ENCODE measurements around the gene ALKBH8. TPM values are rescaled to one million over a fixed set of nuclear protein-coding genes. Genes with fewer than 3 reads are reported as not detected.

Gene ALKBH8
- total RNA-seq, 2 experiments from 2014 or later, result 12.2 to 16.8 TPM

GRCh38 chr11:107526197-107526596 is 39.3 kb downstream of the ALKBH8 start:
- intact Hi-C loops (cut with micrococcal nuclease; ENCODE audit: unreplicated experiment), result no loop called here
- H2AFZ ChIP-seq (ENCODE audit: low read length), result no peak overlapping the region
- no peaks in the 10 kb centered on the region for H3K9me3 ChIP-seq (ENCODE audit: low read length)
- no peak overlapping the region for H3K27ac ChIP-seq (ENCODE audit: low read depth, low read length, poor library complexity, severe bottlenecking)
- no peak for DNase-seq (ENCODE audit: low spot score)
- no peaks in the 10 kb centered on the region for H3K4me1 ChIP-seq (ENCODE audit: insufficient read depth, low read length, poor library complexity, severe bottlenecking)
- BruUV-seq (replicated peaks), result no TSS peak
- no peak overlapping the region for H3K4me2 ChIP-seq (ENCODE audit: low read length)
- peaks cover 68% of the 10 kb centered on the region for H3K36me3 ChIP-seq (ENCODE audit: insufficient read depth, low read length)
- no peak for TF ChIP-seq EZH2phosphoT487 (IDR thresholded peaks at IDR 0.05; ENCODE audit: borderline replicate concordance, low read depth, low read length)
- no peak for TF ChIP-seq CTCF (conservative IDR thresholded peaks at IDR 0.05; ENCODE audit: low read length)
- POLR2A ChIA-PET, result no interaction called here
- CTCF ChIA-PET (ENCODE audit: unreplicated experiment), result no interaction called here
- no peaks in the 10 kb centered on the region for H3K9me2 ChIP-seq (ENCODE audit: insufficient read depth, low read length)
- H3K4me3 ChIP-seq (ENCODE audit: low read depth, low read length, poor library complexity, severe bottlenecking), result no peak overlapping the region
- no peaks in the 10 kb centered on the region for H4K20me1 ChIP-seq (ENCODE audit: insufficient read depth, low read length)
- H3K79me2 ChIP-seq (ENCODE audit: insufficient read depth, low read depth, low read length), result no peaks in the 10 kb centered on the region

- Histone ChIP-seq H3K4me2 (ENCODE audit: low read length) (no peak overlapping the region), H3K36me3 (ENCODE audit: insufficient read depth, low read length) (peaks cover 53% of the 10 kb centered on the region), H4K20me1 (ENCODE audit: insufficient read depth, low read length) (no peaks in the 10 kb centered on the region), H3K9me2 (ENCODE audit: insufficient read depth, low read length) (no peaks in the 10 kb centered on the region), H3K27ac (ENCODE audit: low read depth, low read length, poor library complexity, severe bottlenecking) (no peak overlapping the region), H3K4me3 (ENCODE audit: low read depth, low read length, poor library complexity, severe bottlenecking) (no peak overlapping the region), H3K9me3 (ENCODE audit: low read length) (no peaks in the 10 kb centered on the region), H3K4me1 (ENCODE audit: insufficient read depth, low read length, poor library complexity, severe bottlenecking) (no peaks in the 10 kb centered on the region), H3K79me2 (ENCODE audit: insufficient read depth, low read depth, low read length) (no peaks in the 10 kb centered on the region), H2AFZ (ENCODE audit: low read length) (no peak overlapping the region)
- intact Hi-C loops (cut with micrococcal nuclease; ENCODE audit: unreplicated experiment), result no loop called here
- no peak for DNase-seq (ENCODE audit: low spot score)
- ChIA-PET CTCF (ENCODE audit: unreplicated experiment) (no interaction called here), POLR2A (interaction anchor here (0.7 to 1.2 kb wide), 2 partner anchors 15 to 34 kb away, joined by 3 to 4 read pairs; no protein-coding TSS in a partner anchor)
- TF ChIP-seq EZH2phosphoT487 (IDR thresholded peaks at IDR 0.05; ENCODE audit: borderline replicate concordance, low read depth, low read length) (no peak), CTCF (conservative IDR thresholded peaks at IDR 0.05; ENCODE audit: low read length) (no peak)
- BruUV-seq (replicated peaks), result no TSS peak
These were observed 56.7 kb downstream of the ALKBH8 start for GRCh38 chr11:107508858-107509244.

DNA sequence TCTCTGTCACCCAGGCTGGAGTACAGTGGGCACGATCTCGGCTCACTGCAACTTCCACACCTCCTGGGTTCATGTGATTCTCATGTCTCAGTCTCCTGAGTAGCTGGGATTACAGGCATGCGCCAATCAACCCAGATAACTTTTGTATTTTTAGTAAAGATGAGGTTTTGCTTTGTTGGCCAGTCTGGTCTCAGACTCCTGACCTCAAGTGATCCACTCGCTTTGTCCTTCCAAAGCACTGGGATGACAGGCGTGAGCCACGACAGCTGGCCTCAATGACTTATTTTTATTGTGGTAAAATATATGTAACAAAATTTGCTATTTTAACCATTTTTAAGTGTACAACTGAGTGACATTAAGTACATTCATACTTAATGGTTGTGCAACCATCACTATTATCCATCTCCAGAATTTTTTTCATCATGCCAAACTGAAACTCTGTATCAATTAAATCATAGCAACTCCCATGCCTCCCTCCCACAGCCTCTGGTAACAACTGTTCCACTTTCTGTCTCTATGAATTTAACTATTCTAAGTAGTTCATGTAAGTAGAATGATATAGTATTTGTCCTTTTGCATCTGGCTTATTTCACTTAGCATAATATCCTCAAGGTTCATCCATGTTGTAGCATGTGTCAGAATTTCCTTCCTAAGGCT is 57.2 kb downstream of the ALKBH8 start:
- CTCF ChIA-PET (ENCODE audit: unreplicated experiment), result no interaction called here
- Histone ChIP-seq H3K4me3 (ENCODE audit: low read depth, low read length, poor library complexity, severe bottlenecking) (no peak overlapping the region), H2AFZ (ENCODE audit: low read length) (no peak overlapping the region), H3K36me3 (ENCODE audit: insufficient read depth, low read length) (peaks cover 54% of the 10 kb centered on the region), H3K79me2 (ENCODE audit: insufficient read depth, low read depth, low read length) (no peaks in the 10 kb centered on the region), H3K9me2 (ENCODE audit: insufficient read depth, low read length) (no peaks in the 10 kb centered on the region), H3K27ac (ENCODE audit: low read depth, low read length, poor library complexity, severe bottlenecking) (no peak overlapping the region), H3K4me2 (ENCODE audit: low read length) (no peak overlapping the region), H3K4me1 (ENCODE audit: insufficient read depth, low read length, poor library complexity, severe bottlenecking) (no peaks in the 10 kb centered on the region), H3K9me3 (ENCODE audit: low read length) (0 out of 2 replicates have a peak, but pooled peaks cover under 1% of the 10 kb centered on the region), H4K20me1 (ENCODE audit: insufficient read depth, low read length) (no peaks in the 10 kb centered on the region)
- BruUV-seq (replicated peaks), result no TSS peak
- DNase-seq (ENCODE audit: low spot score), result no peak
- intact Hi-C loops (cut with micrococcal nuclease; ENCODE audit: unreplicated experiment), result no loop called here
- POLR2A ChIA-PET, result interaction anchor here (0.6 to 1.2 kb wide), 3 partner anchors 9 to 1847 kb away, joined by 3 to 5 read pairs (median 3); no protein-coding TSS in a partner anchor
- TF ChIP-seq CTCF (conservative IDR thresholded peaks at IDR 0.05; ENCODE audit: low read length) (no peak), EZH2phosphoT487 (IDR thresholded peaks at IDR 0.05; ENCODE audit: borderline replicate concordance, low read depth, low read length) (no peak)

All from OCI-LY7 (cell line).